Subcutaneous abdominal adipose tissue (tissue), 5 donors: ENCODE measurements around the gene DNPH1.

Experiments used
- H3K27ac ChIP-seq: one replicate; pipeline ENCODE4 v1.7.0; 2013; ENCODE audit warnings: low read depth, mild to moderate bottlenecking, inconsistent platforms, low read length, moderate library complexity
- H3K27me3 ChIP-seq, 5 donors: one replicate each; pipeline ENCODE4 v1.7.0; 2013; ENCODE audit warnings: low read length in 5 of 5, inconsistent platforms in 1 of 5; ENCODE audit not compliant: control insufficient read depth in 5 of 5, insufficient read depth in 4 of 5
- H3K36me3 ChIP-seq, 5 donors: one replicate each; pipeline ENCODE4 v1.7.0; 2013; ENCODE audit warnings: low read length in 5 of 5; ENCODE audit not compliant: control insufficient read depth in 5 of 5, insufficient read depth in 5 of 5
- H3K4me1 ChIP-seq, 5 donors: one replicate each; pipeline ENCODE4 v1.7.0; 2013; ENCODE audit warnings: low read length in 5 of 5, mild to moderate bottlenecking in 3 of 5, moderate library complexity in 1 of 5; ENCODE audit not compliant: control insufficient read depth in 5 of 5, insufficient read depth in 5 of 5
- H3K4me3 ChIP-seq, 5 donors: one replicate each; pipeline ENCODE4 v1.7.0; 2013; ENCODE audit warnings: low read length in 5 of 5, low read depth in 1 of 5
- H3K9ac ChIP-seq, 5 donors: one replicate each; pipeline ENCODE4 v1.7.0; 2013; ENCODE audit warnings: low read length in 5 of 5, mild to moderate bottlenecking in 4 of 5, moderate library complexity in 3 of 5
- H3K9me3 ChIP-seq, 5 donors: one replicate each; pipeline ENCODE4 v1.7.0; 2013; ENCODE audit warnings: low read length in 5 of 5; ENCODE audit not compliant: control insufficient read depth in 5 of 5
- donor health status: healthy.
- donor health status: healthy.
- donor health status: healthy.
- donor health status: healthy.
- donor health status: healthy.

DNPH1 gene

GRCh38 chr6:43229803-43230620 is 731 bp upstream of the DNPH1 start:
- peaks cover 0 to 9% (median 0%) of the 10 kb centered on the region in 5 donors for H3K36me3 ChIP-seq
- H3K9me3 ChIP-seq = no peaks in the 10 kb centered on the region
- H3K4me3 ChIP-seq = peak overlapping the region in 3 of 5 donors; percentile 22 to 76 (median 69)
- peaks cover 0 to 4% (median 0%) of the 10 kb centered on the region in 5 donors for H3K27me3 ChIP-seq
- no peak overlapping the region for H3K27ac ChIP-seq
- H3K9ac ChIP-seq = peak overlapping the region in 1 of 5 donors; percentile 67
- peaks cover 2 to 14% (median 8%) of the 10 kb centered on the region in 5 donors for H3K4me1 ChIP-seq

DNA sequence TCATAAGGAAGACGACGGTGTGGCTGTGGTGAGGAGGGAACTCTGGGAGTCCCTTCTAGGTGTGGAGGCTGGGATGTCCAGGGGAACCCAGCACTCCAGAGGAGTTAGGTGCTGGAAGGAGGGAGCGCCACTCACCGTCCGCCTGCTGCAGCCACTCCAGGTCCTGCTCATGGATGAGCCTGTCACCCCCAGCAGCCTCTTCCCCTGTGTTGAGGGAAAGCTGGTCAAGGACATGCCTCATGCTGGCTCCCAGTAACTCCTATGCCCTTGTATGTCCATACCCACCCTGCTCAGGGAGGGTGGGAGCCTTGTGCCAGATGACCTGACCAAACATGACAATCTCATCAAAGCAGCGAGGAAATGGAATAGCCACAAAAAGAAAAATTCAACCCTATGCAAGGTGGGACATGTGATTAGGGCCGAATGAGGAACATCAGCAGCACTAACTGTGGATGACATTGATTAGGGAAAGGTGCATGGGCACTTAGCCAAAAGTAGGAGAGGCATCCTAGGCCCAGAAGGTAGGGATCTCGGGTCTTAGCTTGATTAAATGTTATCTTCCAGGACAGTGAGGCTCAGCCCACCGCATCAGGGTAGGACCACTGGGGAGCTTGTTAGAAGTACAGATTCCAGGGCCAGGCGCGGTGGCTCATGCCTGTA is 3.0 kb downstream of the DNPH1 start:
- H3K27ac ChIP-seq = no peak overlapping the region
- H3K4me1 ChIP-seq = peaks cover 2 to 21% (median 8%) of the 10 kb centered on the region in 5 donors
- H3K4me3 ChIP-seq = no peak overlapping the region
- H3K27me3 ChIP-seq = no peaks in the 10 kb centered on the region
- H3K9me3 ChIP-seq = no peaks in the 10 kb centered on the region
- H3K9ac ChIP-seq = no peak overlapping the region
- H3K36me3 ChIP-seq = peaks cover 0 to 38% (median 23%) of the 10 kb centered on the region in 5 donors

DNA sequence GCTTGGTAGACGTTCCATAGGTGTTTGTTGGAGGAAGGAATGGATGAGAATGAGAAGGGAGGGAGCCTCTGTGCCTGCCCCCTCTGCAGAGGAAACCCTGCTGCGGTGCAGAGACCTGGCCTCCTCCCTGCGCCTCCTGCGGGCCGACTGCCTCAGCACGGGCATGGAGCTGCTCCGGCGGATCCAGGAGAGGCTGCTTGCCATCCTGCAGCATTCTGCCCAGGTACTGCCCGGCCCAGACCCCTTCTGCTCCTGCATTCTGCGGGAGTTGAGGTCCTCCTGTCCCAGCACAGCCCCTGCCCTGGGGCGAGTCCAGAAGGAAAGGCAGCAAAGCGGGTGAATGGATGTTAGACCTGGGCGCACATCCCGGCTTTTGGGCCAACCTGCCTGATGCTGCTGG is 6.1 kb downstream of the DNPH1 start:
- no peak overlapping the region for H3K9ac ChIP-seq
- no peaks in the 10 kb centered on the region for H3K9me3 ChIP-seq
- peaks cover 0 to 60% (median 36%) of the 10 kb centered on the region in 5 donors for H3K36me3 ChIP-seq
- H3K27ac ChIP-seq = no peak overlapping the region
- H3K4me3 ChIP-seq = no peak overlapping the region
- H3K4me1 ChIP-seq = peaks cover 0 to 9% (median 0%) of the 10 kb centered on the region in 5 donors
- no peaks in the 10 kb centered on the region for H3K27me3 ChIP-seq

GRCh38 chr6:43222418-43223059 is 6.7 kb downstream of the DNPH1 start:
- H3K4me3 ChIP-seq = no peak overlapping the region
- H3K27me3 ChIP-seq = no peaks in the 10 kb centered on the region
- no peak overlapping the region for H3K9ac ChIP-seq
- H3K27ac ChIP-seq = no peak overlapping the region
- peaks cover 0 to 9% (median 0%) of the 10 kb centered on the region in 5 donors for H3K4me1 ChIP-seq
- H3K36me3 ChIP-seq = peaks cover 0 to 64% (median 36%) of the 10 kb centered on the region in 5 donors
- H3K9me3 ChIP-seq = no peaks in the 10 kb centered on the region

GRCh38 chr6:43221046-43221972 is 8.0 kb downstream of the DNPH1 start:
- Histone ChIP-seq H3K9ac (peak overlapping the region in 1 of 5 donors; percentile 4), H3K4me1 (peaks cover 0 to 9% (median 0%) of the 10 kb centered on the region in 5 donors), H3K27me3 (no peaks in the 10 kb centered on the region), H3K36me3 (peaks cover 0 to 76% (median 46%) of the 10 kb centered on the region in 5 donors), H3K27ac (no peak overlapping the region), H3K9me3 (no peaks in the 10 kb centered on the region), H3K4me3 (no peak overlapping the region)

- Histone ChIP-seq H3K4me1 (peaks cover 0 to 9% (median 0%) of the 10 kb centered on the region in 5 donors), H3K36me3 (peaks cover 0 to 76% (median 54%) of the 10 kb centered on the region in 5 donors), H3K27ac (no peak overlapping the region), H3K27me3 (no peaks in the 10 kb centered on the region), H3K9ac (no peak overlapping the region), H3K4me3 (no peak overlapping the region), H3K9me3 (no peaks in the 10 kb centered on the region)
Measured at GRCh38 chr6:43220439-43220951, 8.8 kb downstream of the DNPH1 start.

GRCh38 chr6:43219814-43220213 is 9.5 kb downstream of the DNPH1 start:
- H3K27ac ChIP-seq = no peak overlapping the region
- peaks cover 0 to 82% (median 61%) of the 10 kb centered on the region in 5 donors for H3K36me3 ChIP-seq
- H3K9me3 ChIP-seq = no peaks in the 10 kb centered on the region
- H3K27me3 ChIP-seq = no peaks in the 10 kb centered on the region
- H3K4me3 ChIP-seq = no peak overlapping the region
- peaks cover 0 to 9% (median 0%) of the 10 kb centered on the region in 5 donors for H3K4me1 ChIP-seq
- no peak overlapping the region for H3K9ac ChIP-seq

- Histone ChIP-seq H3K4me3 (no peak overlapping the region), H3K27ac (no peak overlapping the region), H3K27me3 (no peaks in the 10 kb centered on the region), H3K36me3 (peaks cover 0 to 81% (median 58%) of the 10 kb centered on the region in 5 donors), H3K9me3 (no peaks in the 10 kb centered on the region), H3K9ac (no peak overlapping the region), H3K4me1 (peaks cover 0 to 4% (median 0%) of the 10 kb centered on the region in 5 donors)
Measured at GRCh38 chr6:43219119-43219518, 10.2 kb downstream of the DNPH1 start.

GRCh38 chr6:43217351-43217750 is 11.9 kb downstream of the DNPH1 start:
- H3K9ac ChIP-seq = no peak overlapping the region
- H3K27ac ChIP-seq = no peak overlapping the region
- H3K9me3 ChIP-seq = no peaks in the 10 kb centered on the region
- H3K27me3 ChIP-seq = no peaks in the 10 kb centered on the region
- H3K4me3 ChIP-seq = no peak overlapping the region
- peaks cover 0 to 2% (median 0%) of the 10 kb centered on the region in 5 donors for H3K4me1 ChIP-seq
- H3K36me3 ChIP-seq = peaks cover 0 to 80% (median 52%) of the 10 kb centered on the region in 5 donors
